A673 (cell line): ENCODE results near the gene EIF5A. TPM values are rescaled to one million over a fixed set of nuclear protein-coding genes. Genes with fewer than 3 reads are reported as not detected.

Experiments used
- BruUV-seq: library from RNA; stranded (reverse); fragments of 400-500 nt; replicated peaks from 2 replicates; lab custom pipeline; 2021; lab: Mats Ljungman, UMichigan
- CTCF ChIA-PET: fragments of 300-600 bp; sonication (Branson Sonifier 250); formaldehyde crosslinking; loops from one replicate; lab custom pipeline; 2022; ENCODE audit warnings: antibody characterized with exemption; lab: Charles Lee
- POLR2A ChIA-PET: fragments of 300-600 bp; sonication (Branson Sonifier 250); formaldehyde crosslinking; loops from one replicate; lab custom pipeline; 2022; ENCODE audit warnings: antibody characterized with exemption; ENCODE audit not compliant: low non-redundant PET; lab: Charles Lee
- DNase-seq: peaks from one replicate; pipeline ENCODE4 v3.0.0-alpha.2; 2015; ENCODE audit warnings: low spot score
- H3K27ac ChIP-seq: fragments of 200-600 bp; sonication (generic); 2 replicates; pipeline ENCODE4 v1.5.1; 2016; ENCODE audit warnings: mixed run types, low read depth, mild to moderate bottlenecking, mixed read lengths, antibody characterized with exemption, low read length; ENCODE audit not compliant: poor library complexity, severe bottlenecking
- H3K27me3 ChIP-seq: fragments of 200-600 bp; sonication (generic); replicated peaks from 2 replicates; pipeline ENCODE4 v1.6.1; 2017; ENCODE audit warnings: mixed run types, low read depth, mild to moderate bottlenecking, mixed read lengths, antibody characterized with exemption, low read length; ENCODE audit not compliant: insufficient read depth, poor library complexity
- H3K36me3 ChIP-seq: fragments of 200-600 bp; sonication (generic); 2 replicates; pipeline ENCODE4 v1.6.1; 2016; ENCODE audit warnings: mixed run types, mild to moderate bottlenecking, mixed read lengths, antibody characterized with exemption, low read length; ENCODE audit not compliant: insufficient read depth, poor library complexity, severe bottlenecking
- H3K4me1 ChIP-seq: fragments of 200-600 bp; sonication (generic); 2 replicates; pipeline ENCODE4 v1.6.1; 2017; ENCODE audit warnings: mixed run types, mild to moderate bottlenecking, mixed read lengths, antibody characterized with exemption, low read length; ENCODE audit not compliant: insufficient read depth, poor library complexity, severe bottlenecking
- H3K4me3 ChIP-seq: fragments of 200-600 bp; sonication (generic); 2 replicates; pipeline ENCODE4 v1.5.1; 2016; ENCODE audit warnings: low read depth, mixed run types, mild to moderate bottlenecking, mixed read lengths, low read length; ENCODE audit not compliant: poor library complexity, severe bottlenecking
- H3K9me3 ChIP-seq: fragments of 200-600 bp; sonication (generic); 2 replicates; pipeline ENCODE4 v1.6.1; 2016; ENCODE audit warnings: mixed run types, low read depth, mild to moderate bottlenecking, mixed read lengths, antibody characterized with exemption, low read length; ENCODE audit not compliant: poor library complexity, severe bottlenecking
- CTCF ChIP-seq: fragments of 300-800, 200-600 bp; sonication (generic); conservative IDR thresholded peaks from 2 replicates; pipeline ENCODE4 v1.5.1; 2017; ENCODE audit warnings: low read depth, mild to moderate bottlenecking, antibody characterized with exemption, low read length, moderate library complexity, mixed read lengths
- EZH2 ChIP-seq: fragments of 200-600 bp; sonication (generic); IDR thresholded peaks from 2 replicates; pipeline ENCODE4 v1.6.1; 2017; ENCODE audit warnings: borderline replicate concordance, low read depth, mild to moderate bottlenecking, mixed read lengths, antibody characterized with exemption, low read length; ENCODE audit not compliant: poor library complexity, severe bottlenecking
- intact Hi-C: fragments of 100-400 bp; cut with micrococcal nuclease; formaldehyde crosslinking; loops from one replicate; pipeline ENCODE4 v1.10.0; 2022; ENCODE audit not compliant: unreplicated experiment
- total RNA-seq: library from RNA; stranded (reverse); gene quantifications from 2 replicates; pipeline ENCODE4 v1.2.3, GENCODE V29; 2021

EIF5A gene
- total RNA-seq, 1 experiment from 2014 or later = 1,128 TPM

- CTCF ChIA-PET = no interaction called here
- H3K36me3 ChIP-seq = peaks cover 59% of the 10 kb centered on the region
Measured at GRCh38 chr17:7312432-7313087, 5.1 kb downstream of the EIF5A start.

GRCh38 chr17:7313088-7313889, 5.9 kb downstream of the EIF5A start:
- peaks cover 66% of the 10 kb centered on the region for H3K36me3 ChIP-seq
- DNase-seq = no peak

More at GRCh38 chr17:7312432-7313087, 5.1 kb downstream of the EIF5A start:
- BruUV-seq = no TSS peak
- Histone ChIP-seq H3K9me3 (no peaks in the 10 kb centered on the region), H3K4me3 (no peak overlapping the region), H3K27ac (no peak overlapping the region), H3K27me3 (no peaks in the 10 kb centered on the region), H3K4me1 (peaks cover 28% of the 10 kb centered on the region)
- TF ChIP-seq CTCF (no peak), EZH2 (no peak)
- POLR2A ChIA-PET = no interaction called here
- no peak for DNase-seq
- intact Hi-C loops = no loop called here

More at GRCh38 chr17:7313088-7313889, 5.9 kb downstream of the EIF5A start:
- H3K9me3 ChIP-seq = no peaks in the 10 kb centered on the region
- H3K4me1 ChIP-seq = peaks cover 28% of the 10 kb centered on the region
- no TSS peak for BruUV-seq
- POLR2A ChIA-PET = no interaction called here
- H3K27ac ChIP-seq = no peak overlapping the region
- CTCF ChIA-PET = no interaction called here
- H3K27me3 ChIP-seq = no peaks in the 10 kb centered on the region
- TF ChIP-seq EZH2 (no peak), CTCF (no peak)
- intact Hi-C loops = no loop called here
- no peak overlapping the region for H3K4me3 ChIP-seq
